HFFc6 (cell line): ENCODE data around the gene SLC25A21. TPM values are rescaled to one million over a fixed set of nuclear protein-coding genes. Genes with fewer than 3 reads are reported as not detected.

Experiments used
- DNase-seq: peaks from one replicate; pipeline ENCODE4 v3.0.0-alpha.2; 2018
- H3K27ac Mint-ChIP-seq: 2 replicates; pipeline ENCODE4 v1.8.0; 2020; ENCODE audit warnings: mild to moderate bottlenecking, mixed read lengths
- H3K27me3 Mint-ChIP-seq: 2 replicates; pipeline ENCODE4 v1.8.0; 2021; ENCODE audit warnings: mild to moderate bottlenecking, moderate library complexity, mixed read lengths; ENCODE audit not compliant: insufficient read depth
- H3K36me3 Mint-ChIP-seq: 2 replicates; pipeline ENCODE4 v1.8.0; 2021; ENCODE audit warnings: low read depth, mixed read lengths
- H3K4me1 Mint-ChIP-seq: 2 replicates; pipeline ENCODE4 v1.8.0; 2020; ENCODE audit warnings: low read depth, mixed read lengths
- H3K4me3 Mint-ChIP-seq: 2 replicates; pipeline ENCODE4 v1.8.0; 2020; ENCODE audit warnings: mild to moderate bottlenecking, moderate library complexity, mixed read lengths
- H3K9me3 Mint-ChIP-seq: 2 replicates; pipeline ENCODE4 v1.8.0; 2020; ENCODE audit warnings: mild to moderate bottlenecking, mixed read lengths
- CTCF ChIP-seq: fragments of 200-600 bp; sonication (generic); IDR thresholded peaks from 2 replicates; pipeline ENCODE4 v1.5.0; 2021; ENCODE audit warnings: antibody characterized with exemption, mild to moderate bottlenecking
- total RNA-seq, 6 experiments: library from RNA; stranded (reverse); fragmentation: NEBNext Ultra II Directional; extraction: Animal tissue kit (Norgen Biotek cat#: 25700); gene quantifications; 2 replicates in 1 of 6; 3 replicates in 5 of 6; pipeline ENCODE4 v1.2.3, GENCODE V29; 2021

Gene SLC25A21
- total RNA-seq, 6 experiments from 2014 or later: 0.33 to 1.1 (median 0.47) TPM

DNA sequence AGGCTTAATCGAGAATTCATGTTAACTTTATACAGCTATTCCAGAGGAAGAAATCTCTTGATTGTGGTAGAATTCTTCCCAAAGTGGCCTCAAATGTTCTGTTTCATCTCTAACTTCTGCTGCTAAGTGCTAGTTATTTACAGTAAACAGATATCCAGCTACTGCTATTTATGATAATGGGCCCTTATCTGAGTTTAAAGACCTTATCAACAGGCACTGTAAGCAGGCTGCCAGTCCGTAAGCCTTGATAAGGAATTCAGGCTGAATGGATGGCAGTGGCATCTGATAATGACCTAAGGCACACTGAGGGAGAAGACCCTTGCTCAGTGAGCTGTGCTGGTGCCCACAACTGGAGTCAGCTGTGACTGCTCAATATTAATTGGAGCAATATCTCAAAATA, 451.7 kb downstream of the SLC25A21 start:
- no peak for DNase-seq
- Mint-ChIP-seq H3K4me1 (no peaks in the 10 kb centered on the region), H3K4me3 (no peak overlapping the region), H3K27ac (no peak overlapping the region), H3K27me3 (peaks cover 4% of the 10 kb centered on the region; the same call in 1 of the 2 replicates), H3K36me3 (no peaks in the 10 kb centered on the region), H3K9me3 (peaks cover 3% of the 10 kb centered on the region; the same call in 1 of the 2 replicates)
- no peak for TF ChIP-seq CTCF

GRCh38 chr14:36719823-36720222, 452.6 kb downstream of the SLC25A21 start:
- DNase-seq: no peak
- Mint-ChIP-seq H3K4me1 (no peaks in the 10 kb centered on the region), H3K4me3 (no peak overlapping the region), H3K27ac (no peak overlapping the region), H3K36me3 (no peaks in the 10 kb centered on the region), H3K9me3 (no peaks in the 10 kb centered on the region), H3K27me3 (peaks cover 2% of the 10 kb centered on the region; the same call in 1 of the 2 replicates)
- no peak for TF ChIP-seq CTCF

DNA sequence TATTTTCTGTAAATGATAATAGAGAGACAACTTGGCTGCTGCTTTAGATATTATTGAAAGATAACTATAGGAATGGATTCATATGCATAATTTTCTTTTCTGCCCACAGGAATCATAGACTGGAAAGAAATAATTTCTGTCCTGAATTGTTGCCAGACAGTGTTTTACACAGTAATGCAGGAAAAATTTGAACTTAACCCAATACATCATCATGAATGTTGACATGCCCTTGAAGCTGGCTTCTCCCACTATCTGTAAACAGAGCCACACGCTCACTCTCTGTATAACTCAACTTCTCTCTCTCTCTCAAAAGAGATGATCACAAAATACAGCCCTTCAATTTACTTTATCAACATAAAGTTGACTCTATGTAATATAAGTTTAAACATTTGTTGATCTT, 454.2 kb downstream of the SLC25A21 start:
- no peak overlapping the region for H3K27ac Mint-ChIP-seq
- no peaks in the 10 kb centered on the region; the same call in 1 of the 2 replicates for H3K9me3 Mint-ChIP-seq
- TF ChIP-seq CTCF: no peak
- H3K4me3 Mint-ChIP-seq: no peak overlapping the region
- no peaks in the 10 kb centered on the region for H3K4me1 Mint-ChIP-seq
- no peaks in the 10 kb centered on the region for H3K36me3 Mint-ChIP-seq
- peaks cover 2% of the 10 kb centered on the region; the same call in 1 of the 2 replicates for H3K27me3 Mint-ChIP-seq
- DNase-seq: no peak

DNA sequence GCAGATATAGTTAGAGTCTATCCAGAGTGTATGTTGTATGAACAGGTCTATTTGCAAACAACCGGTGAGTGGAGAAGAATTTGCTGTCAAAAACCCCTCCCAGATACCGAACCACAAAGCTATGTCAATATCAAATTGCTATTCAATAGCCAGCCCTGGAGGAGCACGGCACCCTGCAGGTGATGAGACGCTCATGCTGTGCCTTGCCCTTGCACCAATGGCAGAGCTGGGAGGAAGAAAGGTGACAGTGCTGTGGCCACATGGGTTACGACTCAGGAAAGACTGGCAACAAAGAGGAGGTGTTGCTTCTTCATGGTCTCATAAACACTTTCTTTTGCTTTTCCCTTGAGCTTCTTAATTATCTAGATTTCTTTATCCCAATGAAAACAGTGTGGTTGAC, 455.0 kb downstream of the SLC25A21 start:
- H3K36me3 Mint-ChIP-seq: no peaks in the 10 kb centered on the region

GRCh38 chr14:36716614-36717184, 455.7 kb downstream of the SLC25A21 start:
- Mint-ChIP-seq H3K27ac (no peak overlapping the region), H3K4me3 (no peak overlapping the region), H3K4me1 (no peaks in the 10 kb centered on the region), H3K36me3 (no peaks in the 10 kb centered on the region), H3K27me3 (peaks cover 2% of the 10 kb centered on the region; the same call in 1 of the 2 replicates), H3K9me3 (no peaks in the 10 kb centered on the region; the same call in 1 of the 2 replicates)
- no peak for DNase-seq
- TF ChIP-seq CTCF: no peak

More for the DNA sequence above, 455.0 kb downstream of the SLC25A21 start:
- DNase-seq: no peak
- Mint-ChIP-seq H3K9me3 (no peaks in the 10 kb centered on the region; the same call in 1 of the 2 replicates), H3K27ac (no peak overlapping the region), H3K27me3 (peaks cover 2% of the 10 kb centered on the region; the same call in 1 of the 2 replicates), H3K4me1 (no peaks in the 10 kb centered on the region), H3K4me3 (no peak overlapping the region)
- TF ChIP-seq CTCF: no peak
